K562 (cell line): Measurements from ENCODE around the gene RPTOR. TPM values are rescaled to one million over a fixed set of nuclear protein-coding genes. Genes with fewer than 3 reads are reported as not detected.

ENCODE experiments used
- ATAC-seq: fragments of 200-7000 bp; cut with Tn5 transposase; 3 replicates; pipeline ENCODE4 v1.9.1; 2020; ENCODE audit warnings: moderate library complexity
- BruUV-seq: library from RNA; stranded (reverse); fragments of 400-500 nt; replicated peaks from 2 replicates; lab custom pipeline; 2021; lab: Mats Ljungman, UMichigan
- CTCF ChIA-PET: fragments of 300-600 bp; formaldehyde crosslinking; extraction: SDS; loops from one replicate; lab custom pipeline; 2021; ENCODE audit warnings: low intra/inter-chr PET ratio; lab: Yijun Ruan, JAX
- POLR2A ChIA-PET: fragments of 300-600, 350-650 bp; sonication (Branson Sonifier 250); formaldehyde crosslinking; extraction: SDS; loops from one replicate; lab custom pipeline; 2021; ENCODE audit warnings: antibody characterized with exemption, inconsistent platforms; lab: Yijun Ruan, JAX
- DNase-seq, 4 experiments: peaks; one replicate each; pipeline versions ENCODE4 v3.0.0 to v3.0.0-alpha.2; 2011 to 2018; ENCODE audit warnings: low spot score in 3 of 4, mixed read lengths in 3 of 4; ENCODE audit errors: extremely low read depth in 1 of 4
- FAIRE-seq: peaks from 2 replicates; lab custom pipeline; 2011; peaks lifted over from hg19 to GRCh38; lab: Jason Lieb, UNC
- H2AFZ ChIP-seq: 2 replicates; pipeline ENCODE4 v1.6.0; 2011; ENCODE audit warnings: low read depth, low read length, control low read depth, inconsistent platforms
- H3K27ac ChIP-seq: fragments of 200-600 bp; 3 replicates; pipeline ENCODE4 v1.8.0; 2011; ENCODE audit warnings: low read depth, mild to moderate bottlenecking, control low read depth, inconsistent platforms, low read length, moderate library complexity, mixed read lengths; ENCODE audit errors: extremely low read depth
- H3K27me3 ChIP-seq, 2 experiments: fragments of 300-600 bp in 1 of 2; 2 replicates in 1 of 2; 3 replicates in 1 of 2; pipeline versions ENCODE4 v1.6.0 to v1.8.0; 2011; ENCODE audit warnings: inconsistent platforms in 2 of 2, low read length in 2 of 2, mild to moderate bottlenecking in 1 of 2, mixed read lengths in 1 of 2, moderate library complexity in 1 of 2; ENCODE audit not compliant: control insufficient read depth in 2 of 2, insufficient read depth in 2 of 2
- H3K36me3 ChIP-seq: fragments of 300-600 bp; 3 replicates; pipeline ENCODE4 v1.8.0; 2011; ENCODE audit warnings: mild to moderate bottlenecking, low read length, inconsistent platforms; ENCODE audit not compliant: control insufficient read depth, insufficient read depth
- H3K4me1 ChIP-seq, 2 experiments: fragments of 200-600 bp in 1 of 2; replicated peaks in 1 of 2; 2 replicates in 1 of 2; 3 replicates in 1 of 2; pipeline versions ENCODE4 v1.5.1 to v1.8.0; 2011; ENCODE audit warnings: inconsistent platforms in 2 of 2, low read length in 2 of 2, mild to moderate bottlenecking in 1 of 2, mixed read lengths in 1 of 2, moderate library complexity in 1 of 2; ENCODE audit not compliant: control insufficient read depth in 2 of 2, insufficient read depth in 2 of 2
- H3K4me2 ChIP-seq: 2 replicates; pipeline ENCODE4 v1.6.1; 2011; ENCODE audit warnings: low read length, control low read depth, inconsistent platforms, mixed read lengths; ENCODE audit not compliant: insufficient read depth
- H3K4me3 ChIP-seq: fragments of 200-600 bp; sonication (generic), shearing (Covaris generic); 2 replicates; pipeline ENCODE4 v1.5.1; 2016; ENCODE audit warnings: control low read depth, inconsistent platforms
- H3K79me2 ChIP-seq: fragments of 200-600 bp; 3 replicates; pipeline ENCODE4 v1.8.0; 2011; ENCODE audit warnings: low read length, inconsistent platforms; ENCODE audit not compliant: control insufficient read depth, insufficient read depth
- H3K9ac ChIP-seq, 2 experiments: 2 replicates each; pipeline versions ENCODE4 v1.6.0 to v1.6.1; 2011; ENCODE audit warnings: low read depth in 2 of 2, low read length in 2 of 2, control low read depth in 1 of 2, inconsistent platforms in 1 of 2, mild to moderate bottlenecking in 1 of 2, mixed read lengths in 1 of 2; ENCODE audit not compliant: insufficient read depth in 1 of 2
- H3K9me1 ChIP-seq: one replicate; pipeline ENCODE4 v1.6.0; 2011; ENCODE audit warnings: inconsistent platforms, mild to moderate bottlenecking, low read length, moderate library complexity; ENCODE audit not compliant: control insufficient read depth, insufficient read depth
- H3K9me3 ChIP-seq: replicated peaks from 2 replicates; pipeline ENCODE4 v1.5.1; 2011; ENCODE audit warnings: low read depth, low read length, inconsistent platforms; ENCODE audit not compliant: control insufficient read depth, insufficient read depth
- H4K20me1 ChIP-seq: replicated peaks from 2 replicates; pipeline ENCODE4 v1.6.1; 2011; ENCODE audit warnings: low read length, inconsistent platforms, mixed read lengths; ENCODE audit not compliant: control insufficient read depth, insufficient read depth
- GABPA ChIP-seq: fragments of 200-800 bp; sonication (Bioruptor generic); conservative IDR thresholded peaks from 2 replicates; pipeline ENCODE4 v1.6.1; 2016; ENCODE audit warnings: low read depth, missing genetic modification characterization, missing compliant biosample characterization
- HDAC1 ChIP-seq, 2 experiments: fragments of 450-650 bp; IDR thresholded peaks; 2 replicates each; pipeline ENCODE4 v1.6.1; 2016 to 2017; ENCODE audit warnings: inconsistent platforms in 1 of 2, mild to moderate bottlenecking in 1 of 2, moderate library complexity in 1 of 2
- HSF4 ChIP-seq: fragments of 250-450 bp; sonication (Bioruptor Pico); IDR thresholded peaks from 2 replicates; pipeline ENCODE4 v2.1.2; 2022; ENCODE audit warnings: mild to moderate bottlenecking, moderate library complexity, borderline replicate concordance
- MED1 ChIP-seq: sonication (generic); formaldehyde crosslinking; IDR thresholded peaks from 2 replicates; pipeline ENCODE4 v1.8.1; 2023; ENCODE audit warnings: missing genetic modification reagents, borderline replicate concordance
- NELFE ChIP-seq: IDR thresholded peaks from 2 replicates; pipeline ENCODE4 v1.6.1; 2011; ENCODE audit warnings: mild to moderate bottlenecking; ENCODE audit not compliant: insufficient read depth, insufficient read length
- SAFB2 ChIP-seq: fragments of 200-400 bp; formaldehyde crosslinking; IDR thresholded peaks from 2 replicates; pipeline ENCODE4 v1.6.1; 2018; ENCODE audit warnings: borderline replicate concordance, low read length, low read depth, moderate library complexity; ENCODE audit not compliant: severe bottlenecking
- STAG1 ChIP-seq: sonication (generic); formaldehyde crosslinking; IDR thresholded peaks from 2 replicates; pipeline ENCODE4 v1.5.0; 2020; ENCODE audit warnings: missing genetic modification reagents, borderline replicate concordance
- ZNF140 ChIP-seq: fragments of 250-450 bp; sonication (Bioruptor Pico); IDR thresholded peaks from 2 replicates; pipeline ENCODE4 v1.8.0; 2021; ENCODE audit warnings: moderate library complexity, mild to moderate bottlenecking, inconsistent platforms
- ZNF263 ChIP-seq: sonication (generic); formaldehyde crosslinking; IDR thresholded peaks from 2 replicates; pipeline ENCODE4 v1.8.0; 2022; ENCODE audit warnings: mild to moderate bottlenecking, missing genetic modification reagents, borderline replicate concordance
- WGBS: fragments of 100-300 bp; shearing (Covaris generic); methylation state at CpG from one replicate; pipeline ENCODE4 v1.1.6; 2016; ENCODE audit warnings: low coverage, mixed read lengths; ENCODE audit not compliant: insufficient coverage; ENCODE audit errors: missing lambda C conversion rate; 5-methylcytosine and 5-hydroxymethylcytosine counted together
- in situ Hi-C: fragments of 300-500 bp; cut with MboI; formaldehyde crosslinking; loops from 4 replicates; pipeline ENCODE4 v1.15.0; 2018; ENCODE audit warnings: inconsistent platforms, mixed read lengths
- intact Hi-C: fragments of 100-400 bp; cut with micrococcal nuclease; formaldehyde crosslinking; loops from 2 replicates; pipeline ENCODE4 v1.14.2; 2022
- polyA plus RNA-seq, 8 experiments: library from polyadenylated mRNA; depleted of rRNA in 4 of 8; stranded (reverse) in 5 of 8; unstranded in 3 of 8; fragments of >200 nt; fragmentation: Nextera tagmentation in 2 of 8; fragmentation: Illumina TruSeq in 1 of 8; extraction: Ambion mirVana in 2 of 8; extraction: Trizol in 1 of 8; gene quantifications; 2 replicates each; pipeline versions ENCODE4 v1.2.1 to v1.2.3, GENCODE V29; 2011 to 2014; ENCODE audit warnings: inconsistent platforms in 1 of 8, missing spikeins in 1 of 8
- total RNA-seq, 7 experiments: library from RNA; depleted of rRNA in 6 of 7; stranded (reverse); fragments of >200 nt in 6 of 7; fragmentation: Illumina TruSeq in 2 of 7; extraction: Trizol in 2 of 7; gene quantifications; 2 replicates each; pipeline versions ENCODE4 v1.2.1 to v1.2.3, GENCODE V29; 2011 to 2021; ENCODE audit warnings: low replicate concordance in 1 of 7
- TF ChIP-seq, protein P1 (sequence below): sonication (generic); formaldehyde crosslinking; IDR thresholded peaks from 2 replicates; pipeline ENCODE4 v1.8.1; 2023; ENCODE audit warnings: mild to moderate bottlenecking, missing genetic modification reagents
- TF ChIP-seq, protein P2 (sequence below), 2 experiments: IDR thresholded peaks; 2 replicates each; pipeline ENCODE4 v1.6.1; 2011; ENCODE audit warnings: borderline replicate concordance in 1 of 2, control low read depth in 1 of 2, low read depth in 1 of 2, low read length in 1 of 2, mild to moderate bottlenecking in 1 of 2, mixed read lengths in 1 of 2, moderate library complexity in 1 of 2; ENCODE audit not compliant: insufficient read depth in 1 of 2, insufficient read length in 1 of 2, poor library complexity in 1 of 2, severe bottlenecking in 1 of 2; ENCODE audit errors: extremely low read depth in 1 of 2
- TF ChIP-seq, protein P3 (sequence below): fragments of 450-650 bp; formaldehyde crosslinking; IDR thresholded peaks from 2 replicates; pipeline ENCODE4 v1.4.0; 2020; ENCODE audit warnings: mild to moderate bottlenecking
- TF ChIP-seq, protein P4 (sequence below): sonication (generic); formaldehyde crosslinking; IDR thresholded peaks from 2 replicates; pipeline ENCODE4 v1.8.0; 2022; ENCODE audit warnings: mild to moderate bottlenecking, missing genetic modification reagents

The RPTOR gene
- total and polyA plus RNA-seq, 9 of the 15 experiments (the other 6 are each of a cell fraction or from before 2014, with no cell fraction given): 0.24 to 54.1 (median 10.2) TPM

DNA sequence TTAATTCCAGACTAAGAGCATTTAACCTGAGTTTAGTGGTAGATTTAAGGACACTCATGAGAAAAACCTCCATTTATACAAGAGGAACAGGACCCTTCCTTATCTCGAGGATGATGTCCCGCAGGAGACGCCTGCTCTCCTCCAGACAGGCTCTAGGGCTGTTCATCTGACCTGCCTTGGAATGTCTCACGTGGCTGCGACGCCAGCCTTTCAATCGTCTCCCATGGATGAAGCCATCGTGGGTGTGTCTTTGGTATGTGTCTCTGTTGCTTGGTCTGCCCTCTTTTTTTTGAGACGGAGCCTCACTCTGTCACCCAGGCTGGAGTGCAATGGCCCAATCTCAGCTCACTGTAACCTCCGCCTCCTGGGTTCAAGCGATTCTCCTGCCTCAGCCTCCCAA is 463.5 kb downstream of the RPTOR start (continued):
- no peak for TF ChIP-seq GABPA (tag)
- TF ChIP-seq NELFE: no peak
- TF ChIP-seq ZNF263 (CRISPR knock-in tag): no peak
- TF ChIP-seq, protein P1, sequence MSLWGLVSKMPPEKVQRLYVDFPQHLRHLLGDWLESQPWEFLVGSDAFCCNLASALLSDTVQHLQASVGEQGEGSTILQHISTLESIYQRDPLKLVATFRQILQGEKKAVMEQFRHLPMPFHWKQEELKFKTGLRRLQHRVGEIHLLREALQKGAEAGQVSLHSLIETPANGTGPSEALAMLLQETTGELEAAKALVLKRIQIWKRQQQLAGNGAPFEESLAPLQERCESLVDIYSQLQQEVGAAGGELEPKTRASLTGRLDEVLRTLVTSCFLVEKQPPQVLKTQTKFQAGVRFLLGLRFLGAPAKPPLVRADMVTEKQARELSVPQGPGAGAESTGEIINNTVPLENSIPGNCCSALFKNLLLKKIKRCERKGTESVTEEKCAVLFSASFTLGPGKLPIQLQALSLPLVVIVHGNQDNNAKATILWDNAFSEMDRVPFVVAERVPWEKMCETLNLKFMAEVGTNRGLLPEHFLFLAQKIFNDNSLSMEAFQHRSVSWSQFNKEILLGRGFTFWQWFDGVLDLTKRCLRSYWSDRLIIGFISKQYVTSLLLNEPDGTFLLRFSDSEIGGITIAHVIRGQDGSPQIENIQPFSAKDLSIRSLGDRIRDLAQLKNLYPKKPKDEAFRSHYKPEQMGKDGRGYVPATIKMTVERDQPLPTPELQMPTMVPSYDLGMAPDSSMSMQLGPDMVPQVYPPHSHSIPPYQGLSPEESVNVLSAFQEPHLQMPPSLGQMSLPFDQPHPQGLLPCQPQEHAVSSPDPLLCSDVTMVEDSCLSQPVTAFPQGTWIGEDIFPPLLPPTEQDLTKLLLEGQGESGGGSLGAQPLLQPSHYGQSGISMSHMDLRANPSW (CRISPR knock-in tag): no peak
- TF ChIP-seq, all 486 proteins: peak for 0

DNA sequence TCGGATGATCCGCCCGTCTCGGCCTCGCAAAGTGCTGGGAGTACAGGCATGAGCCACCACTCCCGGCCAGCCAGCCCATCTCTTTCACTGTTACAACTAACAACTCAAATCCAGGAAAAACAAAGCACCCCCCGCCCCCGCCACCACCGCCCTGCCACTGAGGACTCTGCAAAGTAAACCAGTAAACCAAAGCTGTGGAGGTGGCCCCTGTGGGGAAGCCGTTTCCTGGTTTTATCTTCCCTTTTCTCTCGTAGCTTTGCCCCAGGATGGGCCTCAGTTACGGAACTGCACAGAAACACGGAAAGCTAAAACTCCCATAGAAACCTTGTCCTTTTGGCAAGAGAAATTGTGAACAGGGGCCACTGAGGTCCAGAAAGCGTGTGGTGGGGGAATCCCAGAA is 464.5 kb downstream of the RPTOR start:
- intact Hi-C loops: no loop called here
- ATAC-seq: no peak
- H3K9me1 ChIP-seq: no peaks in the 10 kb centered on the region
- H3K27ac ChIP-seq: no peak overlapping the region
- no peaks in the 10 kb centered on the region for H3K27me3 ChIP-seq
- in situ Hi-C loops: no loop called here
- no TSS peak for BruUV-seq
- no peak for DNase-seq
- ChIA-PET POLR2A (interaction anchor here (1.2 kb wide), 1 partner anchor 25 kb away, joined by 3 read pairs; no protein-coding TSS in a partner anchor), CTCF (no interaction called here)
- H3K4me2 ChIP-seq: no peak overlapping the region
- no peak for FAIRE-seq
- H4K20me1 ChIP-seq: no peaks in the 10 kb centered on the region
- H3K36me3 ChIP-seq: no peaks in the 10 kb centered on the region
- WGBS: 67% methylated on average over 11 of the region's 14 CpGs
- H2AFZ ChIP-seq: no peak overlapping the region
- H3K9ac ChIP-seq: no peak overlapping the region
- no peaks in the 10 kb centered on the region for H3K9me3 ChIP-seq
- peaks cover 8 to 21% of the 10 kb centered on the region in 2 experiments; a peak in 4 of 5 replicates for H3K4me1 ChIP-seq
- no peaks in the 10 kb centered on the region for H3K79me2 ChIP-seq
- no peak overlapping the region for H3K4me3 ChIP-seq
- TF ChIP-seq, protein P2, sequence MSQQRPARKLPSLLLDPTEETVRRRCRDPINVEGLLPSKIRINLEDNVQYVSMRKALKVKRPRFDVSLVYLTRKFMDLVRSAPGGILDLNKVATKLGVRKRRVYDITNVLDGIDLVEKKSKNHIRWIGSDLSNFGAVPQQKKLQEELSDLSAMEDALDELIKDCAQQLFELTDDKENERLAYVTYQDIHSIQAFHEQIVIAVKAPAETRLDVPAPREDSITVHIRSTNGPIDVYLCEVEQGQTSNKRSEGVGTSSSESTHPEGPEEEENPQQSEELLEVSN (IDR thresholded peaks at IDR 0.05; ENCODE audit: borderline replicate concordance in 1 of 2, extremely low read depth in 1 of 2, insufficient read depth in 1 of 2, insufficient read length in 1 of 2, low read depth in 1 of 2, low read length in 1 of 2, poor library complexity in 1 of 2, severe bottlenecking in 1 of 2): no peak
- TF ChIP-seq, protein P3, sequence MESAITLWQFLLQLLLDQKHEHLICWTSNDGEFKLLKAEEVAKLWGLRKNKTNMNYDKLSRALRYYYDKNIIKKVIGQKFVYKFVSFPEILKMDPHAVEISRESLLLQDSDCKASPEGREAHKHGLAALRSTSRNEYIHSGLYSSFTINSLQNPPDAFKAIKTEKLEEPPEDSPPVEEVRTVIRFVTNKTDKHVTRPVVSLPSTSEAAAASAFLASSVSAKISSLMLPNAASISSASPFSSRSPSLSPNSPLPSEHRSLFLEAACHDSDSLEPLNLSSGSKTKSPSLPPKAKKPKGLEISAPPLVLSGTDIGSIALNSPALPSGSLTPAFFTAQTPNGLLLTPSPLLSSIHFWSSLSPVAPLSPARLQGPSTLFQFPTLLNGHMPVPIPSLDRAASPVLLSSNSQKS: no peak
- TF ChIP-seq SAFB2: no peak
- no peak for TF ChIP-seq STAG1 (CRISPR knock-in tag)
- no peak for TF ChIP-seq HDAC1 (IDR thresholded peaks at IDR 0.05)
- no peak for TF ChIP-seq ZNF140
- TF ChIP-seq HSF4 (CRISPR knock-in tag): no peak
- TF ChIP-seq, protein P4, sequence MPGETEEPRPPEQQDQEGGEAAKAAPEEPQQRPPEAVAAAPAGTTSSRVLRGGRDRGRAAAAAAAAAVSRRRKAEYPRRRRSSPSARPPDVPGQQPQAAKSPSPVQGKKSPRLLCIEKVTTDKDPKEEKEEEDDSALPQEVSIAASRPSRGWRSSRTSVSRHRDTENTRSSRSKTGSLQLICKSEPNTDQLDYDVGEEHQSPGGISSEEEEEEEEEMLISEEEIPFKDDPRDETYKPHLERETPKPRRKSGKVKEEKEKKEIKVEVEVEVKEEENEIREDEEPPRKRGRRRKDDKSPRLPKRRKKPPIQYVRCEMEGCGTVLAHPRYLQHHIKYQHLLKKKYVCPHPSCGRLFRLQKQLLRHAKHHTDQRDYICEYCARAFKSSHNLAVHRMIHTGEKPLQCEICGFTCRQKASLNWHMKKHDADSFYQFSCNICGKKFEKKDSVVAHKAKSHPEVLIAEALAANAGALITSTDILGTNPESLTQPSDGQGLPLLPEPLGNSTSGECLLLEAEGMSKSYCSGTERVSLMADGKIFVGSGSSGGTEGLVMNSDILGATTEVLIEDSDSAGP: no peak
- TF ChIP-seq MED1 (CRISPR knock-in tag): no peak
